ENCODE data around the gene HERPUD1.
"Not testable (repeated sequence)": the region's sequence is repeated elsewhere in the genome, so short reads cannot be mapped to it uniquely, and the experiment has no call there.

The HERPUD1 gene

DNA sequence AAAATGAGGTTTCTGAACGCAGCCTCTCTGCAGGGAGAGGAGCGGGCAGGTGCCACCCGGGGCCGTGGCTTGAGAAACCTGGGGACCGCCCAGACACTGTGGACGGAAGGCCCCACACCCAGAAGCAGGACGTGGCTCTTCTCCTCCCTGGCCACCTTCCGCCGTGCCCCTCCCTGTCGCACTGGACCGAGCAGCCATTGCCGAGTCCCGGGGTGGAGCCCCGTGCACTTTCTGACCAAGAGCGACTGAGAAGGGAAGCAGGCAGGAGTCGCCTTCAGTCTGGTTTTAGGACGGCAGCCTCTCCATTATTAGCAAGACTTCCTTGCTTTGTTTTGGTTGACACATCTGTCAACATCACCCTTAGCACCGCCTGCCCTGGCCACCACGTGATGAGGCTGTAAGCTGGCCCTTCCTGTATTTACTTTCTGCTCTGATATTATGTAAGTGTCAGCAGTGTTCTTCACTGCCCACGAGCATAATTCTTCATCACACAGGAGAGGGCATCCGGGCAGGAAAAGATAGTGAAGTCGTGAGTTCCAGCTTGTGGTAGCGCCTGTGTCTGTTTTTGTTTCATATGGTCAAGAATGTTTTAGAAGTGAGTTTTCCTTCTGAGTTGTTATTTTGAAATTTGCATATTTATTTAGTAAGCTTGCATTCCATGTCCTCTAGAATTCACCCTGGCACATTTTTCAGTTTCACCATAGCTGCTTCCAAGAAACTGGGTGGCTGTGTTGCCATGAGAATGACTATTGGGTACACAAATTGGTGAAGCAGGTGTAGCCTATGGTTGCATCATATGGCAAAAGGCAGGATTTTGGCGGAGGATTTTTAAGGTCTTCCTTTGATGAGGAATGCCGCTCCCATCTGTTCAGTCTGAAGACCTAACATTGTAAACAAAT, 1.0 kb downstream of the HERPUD1 start:
- peak overlapping the region; percentile 100 for H3K9ac ChIP-seq (ENCODE audit: low read length)
- no peaks in the 10 kb centered on the region for H3K27me3 ChIP-seq (replicated peaks; ENCODE audit: insufficient read depth, low read length)
- peaks cover 61% of the 10 kb centered on the region for H3K79me2 ChIP-seq (ENCODE audit: low read length)
- peaks cover 26% of the 10 kb centered on the region for H3K4me1 ChIP-seq (ENCODE audit: low read length)
- H2AFZ ChIP-seq (ENCODE audit: low read length) = no peak overlapping the region
- H3K4me3 ChIP-seq (ENCODE audit: low read length) = peak overlapping the region; percentile 95
- H3K36me3 ChIP-seq (replicated peaks; ENCODE audit: insufficient read depth, low read length) = peaks cover 46% of the 10 kb centered on the region
- no peak for TF ChIP-seq EZH2 (optimal IDR thresholded peaks at IDR 0.05; ENCODE audit: low read depth, low read length)
- TF ChIP-seq, protein P1, sequence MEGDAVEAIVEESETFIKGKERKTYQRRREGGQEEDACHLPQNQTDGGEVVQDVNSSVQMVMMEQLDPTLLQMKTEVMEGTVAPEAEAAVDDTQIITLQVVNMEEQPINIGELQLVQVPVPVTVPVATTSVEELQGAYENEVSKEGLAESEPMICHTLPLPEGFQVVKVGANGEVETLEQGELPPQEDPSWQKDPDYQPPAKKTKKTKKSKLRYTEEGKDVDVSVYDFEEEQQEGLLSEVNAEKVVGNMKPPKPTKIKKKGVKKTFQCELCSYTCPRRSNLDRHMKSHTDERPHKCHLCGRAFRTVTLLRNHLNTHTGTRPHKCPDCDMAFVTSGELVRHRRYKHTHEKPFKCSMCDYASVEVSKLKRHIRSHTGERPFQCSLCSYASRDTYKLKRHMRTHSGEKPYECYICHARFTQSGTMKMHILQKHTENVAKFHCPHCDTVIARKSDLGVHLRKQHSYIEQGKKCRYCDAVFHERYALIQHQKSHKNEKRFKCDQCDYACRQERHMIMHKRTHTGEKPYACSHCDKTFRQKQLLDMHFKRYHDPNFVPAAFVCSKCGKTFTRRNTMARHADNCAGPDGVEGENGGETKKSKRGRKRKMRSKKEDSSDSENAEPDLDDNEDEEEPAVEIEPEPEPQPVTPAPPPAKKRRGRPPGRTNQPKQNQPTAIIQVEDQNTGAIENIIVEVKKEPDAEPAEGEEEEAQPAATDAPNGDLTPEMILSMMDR (IDR thresholded peaks at IDR 0.05; ENCODE audit: low read length) = no peak
- no peak for TF ChIP-seq EZH2phosphoT487 (IDR thresholded peaks at IDR 0.05; ENCODE audit: low read length)
- H3K9me3 ChIP-seq (replicated peaks; ENCODE audit: insufficient read depth, low read length) = no peaks in the 10 kb centered on the region
- H3K9me2 ChIP-seq (replicated peaks; ENCODE audit: insufficient read depth, low read length) = no peaks in the 10 kb centered on the region
- peak; percentile 57 for DNase-seq
- H4K20me1 ChIP-seq (ENCODE audit: insufficient read depth, low read length) = peaks cover 49% of the 10 kb centered on the region
- H3K27ac ChIP-seq (ENCODE audit: low read length) = peak overlapping the region; percentile 100
- H3F3A ChIP-seq (ENCODE audit: insufficient read depth, low read length) = peaks cover 72% of the 10 kb centered on the region
- peak overlapping the region; percentile 64 for H3K4me2 ChIP-seq (ENCODE audit: low read depth, low read length)

DNA sequence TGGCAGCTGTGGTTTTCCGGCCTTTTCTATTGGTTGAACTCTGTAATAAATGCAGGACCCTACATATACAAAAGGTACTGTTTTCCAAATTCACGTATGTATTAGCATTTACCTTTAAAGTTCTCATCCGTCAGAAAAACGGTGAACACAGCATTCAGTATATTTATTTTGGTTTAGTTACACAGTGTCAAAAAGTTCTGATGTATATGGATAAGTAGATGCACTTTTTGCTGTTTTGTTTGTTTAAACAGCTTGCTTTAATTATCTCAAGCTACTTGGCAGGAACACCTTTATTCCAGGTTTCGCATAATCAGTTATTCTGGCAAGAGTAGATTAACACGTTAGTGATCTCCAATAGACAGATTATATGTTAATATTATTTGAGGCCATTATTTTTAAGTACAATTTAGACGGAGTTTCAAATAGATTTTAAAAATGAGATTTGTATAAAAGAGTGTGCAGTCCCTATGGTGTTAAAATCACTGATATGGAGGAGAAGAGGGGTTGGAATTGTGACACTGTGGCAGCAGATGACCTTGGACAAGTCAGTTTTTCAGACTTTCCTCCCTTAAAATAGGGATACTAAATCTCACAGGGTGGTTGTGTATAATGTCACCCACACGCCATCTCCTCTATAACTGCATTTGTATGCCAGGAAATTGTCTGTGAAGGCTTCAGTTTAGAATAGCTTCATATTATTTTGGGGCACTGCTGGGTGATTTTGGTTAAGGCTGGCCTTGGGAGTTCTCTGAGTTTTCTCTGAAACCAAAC, 2.1 kb downstream of the HERPUD1 start:
- Histone ChIP-seq H3K9me2 (replicated peaks; ENCODE audit: insufficient read depth, low read length) (no peaks in the 10 kb centered on the region), H3K9me3 (replicated peaks; ENCODE audit: insufficient read depth, low read length) (no peaks in the 10 kb centered on the region), H3F3A (ENCODE audit: insufficient read depth, low read length) (peaks cover 80% of the 10 kb centered on the region), H3K79me2 (ENCODE audit: low read length) (peaks cover 70% of the 10 kb centered on the region), H3K4me3 (ENCODE audit: low read length) (peak overlapping the region; percentile 95), H3K4me1 (ENCODE audit: low read length) (peaks cover 33% of the 10 kb centered on the region), H3K9ac (ENCODE audit: low read length) (peak overlapping the region; percentile 100), H3K4me2 (ENCODE audit: low read depth, low read length) (peak overlapping the region; percentile 64), H3K36me3 (replicated peaks; ENCODE audit: insufficient read depth, low read length) (peaks cover 46% of the 10 kb centered on the region), H3K27ac (ENCODE audit: low read length) (peak overlapping the region; percentile 100), H3K27me3 (replicated peaks; ENCODE audit: insufficient read depth, low read length) (no peaks in the 10 kb centered on the region), H2AFZ (ENCODE audit: low read length) (no peak overlapping the region), H4K20me1 (ENCODE audit: insufficient read depth, low read length) (peaks cover 55% of the 10 kb centered on the region)
- TF ChIP-seq EZH2 (optimal IDR thresholded peaks at IDR 0.05; ENCODE audit: low read depth, low read length) (no peak), EZH2phosphoT487 (IDR thresholded peaks at IDR 0.05; ENCODE audit: low read length) (no peak)
- TF ChIP-seq, protein P1 (IDR thresholded peaks at IDR 0.05; ENCODE audit: low read length) = no peak
- DNase-seq = no peak

DNA sequence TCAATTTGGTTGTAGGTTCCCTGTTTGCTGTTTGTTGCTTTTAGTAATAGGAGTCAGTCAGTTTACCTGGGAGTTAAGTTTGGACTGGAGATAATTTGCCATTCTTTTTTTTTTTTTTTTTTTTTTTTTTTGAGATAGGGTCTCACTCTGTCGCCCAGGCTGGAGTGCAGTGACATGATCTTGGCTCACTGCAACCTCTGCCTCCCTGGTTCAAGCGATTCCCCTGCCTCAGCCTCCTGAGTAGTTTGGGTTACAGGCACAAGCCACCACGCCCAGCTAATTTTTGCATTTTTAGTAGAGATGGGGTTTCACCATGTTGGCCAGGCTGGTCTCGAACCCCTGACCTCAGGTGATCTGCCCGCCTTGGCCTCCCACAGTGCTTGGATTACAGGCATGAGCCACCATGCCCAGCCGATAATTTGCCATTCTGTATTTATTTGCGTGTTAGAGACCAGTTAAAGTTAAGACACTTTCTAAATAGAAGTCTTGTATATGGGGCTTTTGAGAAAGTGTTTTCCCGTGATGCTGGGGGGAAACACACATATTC, 2.7 kb downstream of the HERPUD1 start:
- Histone ChIP-seq H3K27ac (ENCODE audit: low read length) (peak overlapping the region; percentile 100), H3F3A (ENCODE audit: insufficient read depth, low read length) (peaks cover 87% of the 10 kb centered on the region), H4K20me1 (ENCODE audit: insufficient read depth, low read length) (peaks cover 62% of the 10 kb centered on the region), H3K36me3 (replicated peaks; ENCODE audit: insufficient read depth, low read length) (peaks cover 46% of the 10 kb centered on the region), H3K9ac (ENCODE audit: low read length) (peak overlapping the region; percentile 100), H3K79me2 (ENCODE audit: low read length) (peaks cover 76% of the 10 kb centered on the region), H3K4me3 (ENCODE audit: low read length) (peak overlapping the region; percentile 95), H3K4me1 (ENCODE audit: low read length) (peaks cover 37% of the 10 kb centered on the region), H3K4me2 (ENCODE audit: low read depth, low read length) (peak overlapping the region; percentile 78)
- not testable (repeated sequence) for H3K27me3 ChIP-seq (replicated peaks; ENCODE audit: insufficient read depth, low read length); DNase-seq; H3K9me2 ChIP-seq (replicated peaks; ENCODE audit: insufficient read depth, low read length); H3K9me3 ChIP-seq (replicated peaks; ENCODE audit: insufficient read depth, low read length); H2AFZ ChIP-seq (ENCODE audit: low read length)

All from MM.1S (cell line).